Measurements from ENCODE around the gene EXOSC5. TPM values are rescaled to one million over a fixed set of nuclear protein-coding genes. Genes with fewer than 3 reads are reported as not detected.

Gene EXOSC5
- total RNA-seq, 1 experiment from 2014 or later, result 43.1 TPM

DNA sequence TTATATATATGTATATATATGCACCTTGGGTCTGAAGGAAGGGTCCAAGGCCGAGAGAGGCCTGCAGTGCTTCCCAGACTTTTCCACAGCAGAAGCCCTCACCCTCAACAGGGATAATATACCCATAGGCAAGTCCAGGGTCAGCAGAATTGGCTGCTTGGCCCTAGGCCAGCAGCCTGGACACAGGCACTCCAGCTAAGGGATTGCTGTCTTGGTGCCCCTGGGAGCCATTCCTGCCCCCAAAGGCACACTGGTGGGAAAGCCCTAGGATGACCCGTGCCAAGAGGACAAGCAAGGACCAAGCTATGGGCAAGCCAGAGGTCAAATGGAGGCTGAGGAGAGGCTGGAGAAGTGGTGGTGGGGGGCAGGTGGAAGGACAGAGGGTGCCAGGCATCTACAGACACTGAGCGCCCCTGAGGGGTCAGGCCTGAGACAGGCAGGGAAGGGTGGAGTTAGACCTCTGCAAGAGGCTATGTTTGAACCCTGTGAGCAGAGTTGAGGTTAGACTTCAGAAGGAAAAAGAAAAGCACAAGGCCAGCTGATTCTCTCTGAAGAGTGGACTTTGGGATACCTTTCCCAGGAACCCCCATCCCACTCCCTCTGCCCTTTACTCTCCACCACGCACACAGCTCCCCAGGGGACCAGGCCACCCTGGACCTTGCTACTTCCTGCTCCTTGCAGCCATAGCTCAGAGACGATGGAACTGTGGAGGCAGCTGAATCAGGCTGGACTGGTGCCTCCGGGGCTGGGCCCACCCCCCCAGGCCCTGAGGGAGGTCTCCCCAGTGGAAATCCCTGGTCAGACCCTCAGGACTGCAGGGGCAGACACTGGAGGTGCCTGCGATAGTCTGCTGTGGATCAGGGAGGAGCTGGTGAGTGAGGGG is 45.6 kb upstream of the EXOSC5 start, which contains the start of gene ERICH4:
Gene ERICH4, plus strand, starts transcription at position 684 of the 883 bp plus-strand sequence. Its CDS starts 14 bp downstream, at position 698.
- no peak within 1 kb of the TSS for H3K4me3 ChIP-seq (ENCODE audit: low read depth, low read length, poor library complexity, severe bottlenecking)
- TF ChIP-seq, protein P1, sequence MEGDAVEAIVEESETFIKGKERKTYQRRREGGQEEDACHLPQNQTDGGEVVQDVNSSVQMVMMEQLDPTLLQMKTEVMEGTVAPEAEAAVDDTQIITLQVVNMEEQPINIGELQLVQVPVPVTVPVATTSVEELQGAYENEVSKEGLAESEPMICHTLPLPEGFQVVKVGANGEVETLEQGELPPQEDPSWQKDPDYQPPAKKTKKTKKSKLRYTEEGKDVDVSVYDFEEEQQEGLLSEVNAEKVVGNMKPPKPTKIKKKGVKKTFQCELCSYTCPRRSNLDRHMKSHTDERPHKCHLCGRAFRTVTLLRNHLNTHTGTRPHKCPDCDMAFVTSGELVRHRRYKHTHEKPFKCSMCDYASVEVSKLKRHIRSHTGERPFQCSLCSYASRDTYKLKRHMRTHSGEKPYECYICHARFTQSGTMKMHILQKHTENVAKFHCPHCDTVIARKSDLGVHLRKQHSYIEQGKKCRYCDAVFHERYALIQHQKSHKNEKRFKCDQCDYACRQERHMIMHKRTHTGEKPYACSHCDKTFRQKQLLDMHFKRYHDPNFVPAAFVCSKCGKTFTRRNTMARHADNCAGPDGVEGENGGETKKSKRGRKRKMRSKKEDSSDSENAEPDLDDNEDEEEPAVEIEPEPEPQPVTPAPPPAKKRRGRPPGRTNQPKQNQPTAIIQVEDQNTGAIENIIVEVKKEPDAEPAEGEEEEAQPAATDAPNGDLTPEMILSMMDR (conservative IDR thresholded peaks at IDR 0.05; ENCODE audit: low read depth, low read length), result no peak
- TF ChIP-seq EZH2 (IDR thresholded peaks at IDR 0.05; ENCODE audit: borderline replicate concordance, low read depth, low read length, poor library complexity, severe bottlenecking), result no peak
- H3K27ac ChIP-seq (ENCODE audit: low read depth, low read length, poor library complexity, severe bottlenecking), result no peak within 1 kb of the TSS
- ChIA-PET POLR2A (ENCODE audit: low non-redundant PET) (no interaction called here), CTCF (interaction anchor here (0.6 kb wide), 1 partner anchor 8 kb away, joined by 5 read pairs; no protein-coding TSS in a partner anchor)
- no TSS peak for BruUV-seq (replicated peaks)
- H3K9me3 ChIP-seq (ENCODE audit: low read depth, low read length, poor library complexity, severe bottlenecking), result no peaks in the 10 kb centered on the region
- H3K4me1 ChIP-seq (ENCODE audit: insufficient read depth, low read length, poor library complexity, severe bottlenecking), result peaks cover 8% of the 10 kb centered on the region
- H3K36me3 ChIP-seq (ENCODE audit: insufficient read depth, low read length, poor library complexity, severe bottlenecking), result no peaks in the 10 kb centered on the region
- no peaks in the 10 kb centered on the region for H3K27me3 ChIP-seq (replicated peaks; ENCODE audit: insufficient read depth, low read depth, low read length, poor library complexity)
- intact Hi-C loops (cut with micrococcal nuclease; ENCODE audit: unreplicated experiment), result no loop called here
- DNase-seq (ENCODE audit: low spot score), result no peak

DNA sequence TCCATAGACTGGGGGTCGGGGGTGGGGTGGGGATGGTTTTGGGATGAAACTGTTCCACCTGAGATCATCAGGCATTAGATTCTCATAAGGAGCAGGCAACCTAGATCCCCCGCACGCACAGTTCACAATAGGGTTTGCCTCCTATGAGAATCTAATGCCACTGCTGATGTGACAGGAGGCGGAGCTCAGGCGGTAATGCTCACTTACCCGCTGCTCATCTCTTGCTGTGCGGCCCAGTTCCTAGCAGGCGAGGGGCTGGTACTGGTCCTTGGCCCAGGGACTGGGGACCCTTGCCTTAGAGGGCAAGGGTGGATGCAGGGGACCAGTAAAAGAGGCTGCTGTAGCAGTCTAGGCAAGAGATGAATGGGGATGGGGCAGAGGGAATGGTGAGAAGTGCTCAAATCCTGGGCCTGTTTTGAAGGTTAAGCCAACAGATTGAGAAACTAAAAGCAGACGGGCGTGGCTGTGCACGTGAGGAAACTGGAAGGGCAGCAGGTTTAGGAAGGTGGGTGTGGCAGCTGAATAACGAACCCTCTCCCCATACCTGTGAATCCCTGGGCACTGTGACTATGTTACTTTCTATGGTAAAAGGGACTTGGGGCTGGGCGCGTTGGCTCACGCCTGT is 44.3 kb upstream of the EXOSC5 start:
- no peaks in the 10 kb centered on the region for H3K36me3 ChIP-seq (ENCODE audit: insufficient read depth, low read length, poor library complexity, severe bottlenecking)
- H3K27ac ChIP-seq (ENCODE audit: low read depth, low read length, poor library complexity, severe bottlenecking), result no peak overlapping the region
- no peak for DNase-seq (ENCODE audit: low spot score)
- H3K9me3 ChIP-seq (ENCODE audit: low read depth, low read length, poor library complexity, severe bottlenecking), result no peaks in the 10 kb centered on the region
- no peak for TF ChIP-seq EZH2 (IDR thresholded peaks at IDR 0.05; ENCODE audit: borderline replicate concordance, low read depth, low read length, poor library complexity, severe bottlenecking)
- TF ChIP-seq, protein P1 (conservative IDR thresholded peaks at IDR 0.05; ENCODE audit: low read depth, low read length), result no peak
- CTCF ChIA-PET, result no interaction called here
- H3K4me3 ChIP-seq (ENCODE audit: low read depth, low read length, poor library complexity, severe bottlenecking), result no peak overlapping the region
- POLR2A ChIA-PET (ENCODE audit: low non-redundant PET), result interaction anchor here (0.7 kb wide), 1 partner anchor 189 kb away, joined by 3 read pairs; no protein-coding TSS in a partner anchor
- no TSS peak for BruUV-seq (replicated peaks)
- no peaks in the 10 kb centered on the region for H3K27me3 ChIP-seq (replicated peaks; ENCODE audit: insufficient read depth, low read depth, low read length, poor library complexity)
- H3K4me1 ChIP-seq (ENCODE audit: insufficient read depth, low read length, poor library complexity, severe bottlenecking), result peaks cover 8% of the 10 kb centered on the region
- intact Hi-C loops (cut with micrococcal nuclease; ENCODE audit: unreplicated experiment), result no loop called here

DNA sequence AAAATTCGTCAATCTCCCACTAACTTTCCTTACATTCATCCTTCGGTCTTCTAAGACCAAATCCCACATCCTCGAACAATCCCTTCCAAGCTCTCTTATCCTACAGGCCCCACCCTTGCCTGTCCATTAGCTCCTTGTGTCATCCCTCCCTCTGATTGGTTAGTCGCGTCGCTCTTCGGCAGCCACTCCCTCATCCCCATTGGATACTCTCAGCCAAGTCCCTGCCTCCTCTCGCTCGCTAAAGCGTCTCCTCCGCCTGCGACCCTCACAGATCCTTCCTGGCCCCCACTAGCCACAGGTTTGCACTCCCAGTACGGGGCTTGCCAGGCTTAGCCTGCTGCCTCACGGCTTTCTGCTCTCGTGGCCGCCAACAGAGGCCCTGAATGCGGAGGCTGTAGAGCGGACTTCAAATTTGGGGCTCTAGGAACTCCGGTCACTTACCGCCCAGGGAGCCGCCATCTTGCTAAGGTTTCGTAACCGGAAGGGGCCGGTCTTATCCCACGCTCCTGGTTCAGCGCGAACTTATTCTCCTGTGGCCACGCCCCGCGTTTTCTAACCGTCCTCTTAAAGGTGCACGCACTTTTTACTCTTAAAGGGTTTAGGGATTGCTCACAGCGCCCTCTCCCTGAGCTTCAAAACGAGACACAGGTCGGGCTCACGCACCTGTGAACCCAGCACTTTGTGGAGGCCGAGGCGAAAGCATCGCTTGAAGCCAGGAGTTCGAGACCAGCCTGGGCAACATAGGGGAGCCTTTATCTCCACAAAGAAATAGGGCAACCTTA is 42.5 kb upstream of the EXOSC5 start, which contains the start of gene DMAC2:
Gene DMAC2, minus strand, starts transcription at position 472 of the 782 bp plus-strand sequence. Its CDS starts 13 bp downstream, at position 459.
- peak; percentile 99 for DNase-seq (ENCODE audit: low spot score)
- H3K9me3 ChIP-seq (ENCODE audit: low read depth, low read length, poor library complexity, severe bottlenecking), result no peaks in the 10 kb centered on the region
- no peaks in the 10 kb centered on the region for H3K36me3 ChIP-seq (ENCODE audit: insufficient read depth, low read length, poor library complexity, severe bottlenecking)
- H3K4me1 ChIP-seq (ENCODE audit: insufficient read depth, low read length, poor library complexity, severe bottlenecking), result peaks cover 8% of the 10 kb centered on the region
- no peaks in the 10 kb centered on the region for H3K27me3 ChIP-seq (replicated peaks; ENCODE audit: insufficient read depth, low read depth, low read length, poor library complexity)
- CTCF ChIA-PET, result interaction anchor here (0.6 to 1.7 kb wide), 5 partner anchors 10 to 176 kb away, joined by 3 to 8 read pairs (median 6); no protein-coding TSS in a partner anchor
- no TSS peak for BruUV-seq (replicated peaks)
- H3K27ac ChIP-seq (ENCODE audit: low read depth, low read length, poor library complexity, severe bottlenecking), result peak within 1 kb of the TSS; percentile 95
- H3K4me3 ChIP-seq (ENCODE audit: low read depth, low read length, poor library complexity, severe bottlenecking), result peak within 1 kb of the TSS; percentile 67
- intact Hi-C loops (cut with micrococcal nuclease; ENCODE audit: unreplicated experiment), result no loop called here
- POLR2A ChIA-PET (ENCODE audit: low non-redundant PET), result interaction anchor here (0.6 to 1.5 kb wide), 2 partner anchors 91 to 683 kb away, joined by 4 to 6 read pairs; no protein-coding TSS in a partner anchor
- TF ChIP-seq, protein P1 (conservative IDR thresholded peaks at IDR 0.05; ENCODE audit: low read depth, low read length), result peak; percentile 75
- TF ChIP-seq EZH2 (IDR thresholded peaks at IDR 0.05; ENCODE audit: borderline replicate concordance, low read depth, low read length, poor library complexity, severe bottlenecking), result no peak
